Stimulated activated CD4-positive, alpha-beta T cell treated with anti-CD3 and anti-CD28 coated beads, Interleukin-4, amount 100 ng/mL, for 4 hours (primary cell): ENCODE results near the gene CCNL1.
"Not testable (repeated sequence)": the region's sequence is repeated elsewhere in the genome, so short reads cannot be mapped to it uniquely, and the experiment has no call there.

Experiments used
- DNase-seq, 2 experiments: peaks; one replicate each; pipeline ENCODE4 v3.0.0-alpha.2; 2020

CCNL1 gene

DNA sequence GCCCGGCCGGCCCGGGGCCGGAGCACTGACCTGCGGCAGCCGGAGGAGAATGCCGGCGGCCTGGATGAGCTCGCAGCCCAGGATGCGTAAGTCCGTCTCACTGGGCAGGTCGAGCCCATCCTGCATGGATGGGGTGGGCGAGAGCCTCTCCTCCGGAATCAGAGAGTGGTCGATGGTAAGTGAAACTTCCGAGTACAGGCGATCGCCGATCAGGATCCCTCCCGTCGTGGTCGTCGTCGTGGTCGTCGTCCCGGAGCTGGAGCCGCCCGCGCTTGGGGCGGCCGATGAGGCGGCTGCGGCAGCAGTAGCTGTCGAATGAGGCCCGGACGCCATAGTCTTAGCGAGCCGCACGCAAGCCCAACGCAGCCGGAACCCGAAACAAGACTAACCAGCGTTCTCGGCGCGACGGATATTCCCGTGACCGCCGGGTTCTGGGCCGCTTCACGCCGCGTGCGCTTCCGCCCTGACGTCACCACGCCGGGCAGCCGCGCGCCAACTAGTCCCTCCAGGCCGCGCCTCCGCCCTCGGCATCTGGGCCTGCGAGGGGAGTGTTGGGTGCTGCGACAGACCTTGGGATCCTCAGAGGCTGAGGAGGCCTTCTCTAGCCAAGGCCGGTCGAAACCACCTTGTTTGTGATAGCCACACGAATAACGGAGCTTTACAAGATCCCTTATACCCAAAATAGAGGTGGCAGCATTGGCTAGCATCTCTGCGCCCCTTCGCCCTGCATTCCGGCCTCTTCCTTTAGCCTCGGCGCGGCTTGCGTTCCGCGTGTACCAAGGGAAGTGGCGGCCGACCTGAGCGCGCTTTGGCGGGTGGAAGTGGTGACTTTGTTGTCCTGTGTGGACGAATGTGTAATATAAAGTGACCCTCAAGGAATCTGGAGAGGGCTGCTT, at the start of gene CCNL1:
Gene CCNL1, minus strand, starts transcription at position 386 of the 896 bp plus-strand sequence. Its CDS starts 53 bp downstream, at position 333.
- peak; percentile 95 to 96 for DNase-seq

DNA sequence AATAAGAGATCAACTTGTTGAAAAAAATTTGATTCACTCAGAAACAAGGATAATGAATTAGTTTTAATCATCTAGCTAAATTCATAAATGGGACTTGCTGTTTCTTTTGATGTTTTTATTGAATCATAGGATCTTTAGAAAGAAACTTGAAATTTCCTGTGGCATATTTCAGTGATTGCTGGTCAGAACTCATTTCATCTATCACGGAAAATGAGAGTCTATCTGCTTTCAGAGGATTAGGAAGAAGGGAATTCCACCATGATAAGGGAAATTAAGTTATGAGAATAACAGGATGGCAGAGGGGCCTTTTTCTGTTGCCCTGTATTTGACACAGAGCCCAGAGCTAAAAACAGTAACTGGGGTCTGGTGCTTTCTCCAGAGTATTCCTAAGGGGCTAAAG, 44.9 kb upstream of the CCNL1 start:
- no peak for DNase-seq

DNA sequence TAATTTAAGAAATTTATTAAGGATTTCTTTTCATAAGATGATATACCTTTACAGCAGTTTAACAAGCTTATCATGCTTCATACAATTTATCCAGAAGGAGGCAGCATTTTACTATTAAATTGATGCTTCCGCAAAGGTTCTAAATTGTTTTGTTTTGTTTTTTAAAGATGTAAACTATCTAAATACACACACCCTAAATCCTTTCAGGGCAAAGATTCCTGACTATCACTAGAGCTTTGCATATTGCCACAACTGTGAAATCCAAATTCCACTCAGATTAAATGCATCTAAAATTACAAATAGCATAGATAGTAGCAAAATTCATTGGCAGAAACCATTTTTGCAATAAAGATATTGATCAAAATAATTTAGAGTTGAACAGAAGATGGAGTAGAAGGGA, 44.5 kb upstream of the CCNL1 start:
- no peak for DNase-seq

DNA sequence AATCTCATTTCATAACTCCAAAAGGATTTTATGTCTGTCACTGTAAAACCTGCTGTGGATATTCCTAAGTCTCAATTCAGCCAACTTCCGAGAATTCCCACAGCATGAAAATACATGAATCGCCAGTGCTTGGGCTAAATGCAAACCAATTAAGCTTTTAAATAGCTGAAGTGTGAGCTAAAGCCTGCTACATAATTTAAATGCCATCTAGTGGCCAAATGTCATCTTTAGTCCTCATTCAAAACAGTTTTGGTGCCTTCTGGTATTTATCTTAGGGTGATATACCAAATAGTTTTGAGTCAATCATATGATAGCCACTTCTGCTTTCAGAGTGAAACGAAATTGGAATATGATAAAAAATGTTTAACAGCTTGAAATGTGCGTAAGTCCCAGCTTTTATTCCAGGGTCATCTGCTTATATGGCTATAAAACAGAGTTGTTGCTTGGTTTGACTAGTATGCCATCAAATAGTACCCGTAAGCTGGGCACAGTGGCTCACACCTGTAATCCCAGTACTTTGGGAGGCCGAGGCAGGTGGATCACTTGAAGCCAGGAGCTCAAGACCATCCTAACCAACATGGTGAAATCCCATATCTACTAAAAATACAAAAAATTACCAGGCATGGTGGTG, 41.8 kb upstream of the CCNL1 start:
- no peak for DNase-seq

DNA sequence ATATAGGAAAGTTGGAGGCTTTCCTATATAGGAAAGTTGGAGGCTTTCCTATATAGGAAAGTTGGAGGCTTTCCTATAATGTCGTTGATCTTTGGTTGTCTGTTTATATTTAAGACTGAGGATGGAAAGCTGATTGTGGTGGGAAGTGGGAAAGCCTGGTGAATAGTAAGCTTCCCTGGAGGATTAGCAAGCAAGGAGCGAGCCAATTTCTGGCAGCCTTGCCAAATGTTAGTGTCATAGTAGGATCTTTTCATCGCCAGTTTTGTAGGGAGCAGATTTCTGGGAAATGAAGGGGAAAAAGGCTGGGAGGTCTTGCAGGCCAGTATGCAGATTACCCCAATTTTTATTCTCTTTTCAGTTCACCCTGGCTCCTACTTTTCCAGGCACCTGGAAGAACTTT, 39.9 kb upstream of the CCNL1 start:
- DNase-seq: no peak

DNA sequence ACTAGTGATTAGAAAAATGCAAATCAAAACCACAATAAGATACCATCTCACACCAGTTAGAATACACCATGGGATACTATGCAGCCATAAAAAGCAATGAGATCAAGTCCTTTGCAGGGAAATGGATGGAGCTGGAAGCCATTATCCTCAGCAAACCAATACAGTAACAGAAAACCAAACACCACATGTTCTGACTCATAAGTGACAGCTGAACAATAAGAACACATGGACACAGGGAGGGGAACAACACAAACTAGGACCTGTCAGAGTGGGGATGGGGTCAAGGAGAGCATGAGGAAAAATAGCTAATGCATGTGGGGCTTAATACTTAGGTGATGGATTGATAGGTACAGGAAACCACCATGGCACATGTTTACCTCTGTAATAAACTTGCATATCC, 36.0 kb upstream of the CCNL1 start:
- DNase-seq: no peak

DNA sequence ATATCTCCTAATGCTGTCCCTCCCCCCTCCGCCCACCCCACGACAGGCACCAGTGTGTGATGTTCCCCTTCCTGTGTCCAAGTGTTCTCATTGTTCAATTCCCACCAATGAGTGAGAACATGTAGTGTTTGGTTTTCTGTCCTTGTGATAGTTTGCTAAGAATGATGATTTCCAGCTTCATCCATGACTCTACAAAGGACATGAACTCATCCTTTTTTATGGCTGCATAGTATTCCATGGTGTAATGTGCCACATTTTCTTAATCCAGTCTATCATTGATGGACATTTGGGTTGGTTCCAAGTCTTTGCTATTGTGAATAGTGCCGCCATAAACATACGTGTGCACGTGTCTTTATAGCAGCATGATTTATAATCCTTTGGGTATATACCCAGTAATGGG, 31.2 kb upstream of the CCNL1 start:
- DNase-seq: not testable (repeated sequence)

DNA sequence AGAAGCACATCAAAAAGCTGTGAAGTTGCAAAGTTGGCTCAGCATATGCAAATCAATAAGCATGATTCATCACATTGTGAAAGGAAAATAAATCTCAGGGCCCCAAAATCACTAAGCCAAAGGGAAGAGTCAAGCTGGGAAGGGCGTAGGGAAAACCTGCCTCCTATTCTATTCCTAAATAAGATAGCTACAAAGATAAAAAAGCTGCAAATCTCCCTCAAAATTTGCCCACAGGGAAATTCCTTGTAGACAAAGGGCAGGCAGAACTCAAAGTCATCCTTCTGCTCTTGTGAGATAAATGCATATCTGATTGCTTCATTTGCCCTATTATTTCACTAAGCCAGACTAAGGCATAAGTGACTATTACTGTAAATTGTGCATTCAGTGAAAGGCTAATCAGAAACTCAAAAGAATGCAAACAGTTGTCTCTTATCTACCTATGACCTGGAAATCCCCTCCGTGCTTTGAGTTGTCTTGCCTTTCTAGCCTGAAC, 30.5 kb upstream of the CCNL1 start:
- DNase-seq: no peak

DNA sequence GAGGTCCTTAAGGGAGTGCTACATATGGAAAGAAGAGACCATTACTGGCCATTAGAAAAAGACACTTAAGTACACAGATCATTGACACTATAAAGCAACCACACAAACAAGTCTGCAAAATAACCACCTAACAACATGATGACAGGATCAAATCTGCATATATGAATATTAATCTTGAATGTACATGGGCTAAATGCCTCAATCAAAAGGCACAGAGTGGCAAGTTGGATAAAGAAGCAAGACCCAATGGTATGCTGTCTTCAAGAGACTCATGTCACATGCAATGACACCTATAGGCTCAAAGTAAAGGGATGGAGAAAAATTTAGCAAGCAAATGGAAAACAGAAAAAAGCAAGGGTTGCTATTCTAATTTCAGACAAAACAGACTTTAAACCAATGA, 28.4 kb upstream of the CCNL1 start:
- no peak for DNase-seq

DNA sequence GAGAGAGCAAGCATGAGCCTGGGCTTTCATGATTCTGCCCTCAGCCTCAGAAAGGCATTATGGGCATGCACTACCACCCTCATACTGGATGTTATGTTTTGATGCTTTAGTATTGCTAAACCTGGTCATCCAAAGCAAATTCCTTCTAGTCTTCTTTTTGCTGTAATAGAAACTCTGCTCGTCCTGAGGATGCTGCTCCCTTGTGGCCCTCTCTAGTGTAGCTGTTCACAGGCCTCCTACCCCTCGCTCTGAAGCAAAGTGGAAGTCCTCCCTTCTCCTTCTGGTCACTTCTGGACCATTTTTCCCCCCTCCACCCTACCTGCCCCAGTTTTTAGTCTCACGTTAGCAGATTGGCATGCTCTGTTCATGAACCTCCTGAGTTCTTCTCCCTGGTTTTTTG, 22.9 kb upstream of the CCNL1 start:
- DNase-seq: no peak

DNA sequence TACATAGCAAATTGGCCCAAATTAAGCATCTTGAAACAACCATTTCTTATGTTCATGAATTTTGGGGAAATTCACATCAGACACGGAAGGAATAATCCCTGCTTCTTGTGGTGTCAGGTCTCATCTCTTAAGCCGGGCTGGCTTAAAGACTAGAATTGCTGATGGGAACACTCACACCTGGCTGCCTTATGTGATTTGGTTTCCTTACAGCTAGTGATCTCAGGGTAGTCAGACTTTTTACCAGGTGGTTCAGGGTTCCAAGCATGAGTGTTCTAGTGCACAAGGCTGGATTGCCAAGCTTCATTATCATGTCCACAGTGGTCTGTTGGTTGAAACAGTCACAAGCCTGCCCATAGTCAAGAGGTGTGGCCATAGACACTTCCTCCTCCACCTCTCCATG, 20.3 kb upstream of the CCNL1 start:
- no peak for DNase-seq

DNA sequence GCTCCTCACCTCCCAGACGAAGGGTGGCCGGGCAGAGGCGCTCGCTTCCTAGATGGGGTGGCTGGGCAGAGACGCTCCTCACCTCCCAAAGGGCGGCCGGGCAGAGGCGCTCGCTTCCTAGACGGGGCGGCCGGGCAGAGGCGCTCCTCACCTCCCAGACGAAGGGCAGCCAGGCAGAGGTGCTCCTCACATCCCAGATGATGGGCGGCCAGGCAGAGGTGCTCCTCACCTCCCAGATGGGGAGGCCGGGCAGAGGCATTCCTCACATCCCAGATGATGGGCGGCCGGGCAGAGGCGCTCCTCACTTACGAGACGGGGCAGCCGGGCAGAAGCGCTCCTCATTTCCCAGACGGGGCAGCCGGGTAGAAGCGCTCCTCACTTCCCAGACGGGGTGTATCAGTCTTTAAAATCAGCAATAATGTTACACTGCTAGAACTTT, 19.4 kb upstream of the CCNL1 start:
- no peak for DNase-seq

DNA sequence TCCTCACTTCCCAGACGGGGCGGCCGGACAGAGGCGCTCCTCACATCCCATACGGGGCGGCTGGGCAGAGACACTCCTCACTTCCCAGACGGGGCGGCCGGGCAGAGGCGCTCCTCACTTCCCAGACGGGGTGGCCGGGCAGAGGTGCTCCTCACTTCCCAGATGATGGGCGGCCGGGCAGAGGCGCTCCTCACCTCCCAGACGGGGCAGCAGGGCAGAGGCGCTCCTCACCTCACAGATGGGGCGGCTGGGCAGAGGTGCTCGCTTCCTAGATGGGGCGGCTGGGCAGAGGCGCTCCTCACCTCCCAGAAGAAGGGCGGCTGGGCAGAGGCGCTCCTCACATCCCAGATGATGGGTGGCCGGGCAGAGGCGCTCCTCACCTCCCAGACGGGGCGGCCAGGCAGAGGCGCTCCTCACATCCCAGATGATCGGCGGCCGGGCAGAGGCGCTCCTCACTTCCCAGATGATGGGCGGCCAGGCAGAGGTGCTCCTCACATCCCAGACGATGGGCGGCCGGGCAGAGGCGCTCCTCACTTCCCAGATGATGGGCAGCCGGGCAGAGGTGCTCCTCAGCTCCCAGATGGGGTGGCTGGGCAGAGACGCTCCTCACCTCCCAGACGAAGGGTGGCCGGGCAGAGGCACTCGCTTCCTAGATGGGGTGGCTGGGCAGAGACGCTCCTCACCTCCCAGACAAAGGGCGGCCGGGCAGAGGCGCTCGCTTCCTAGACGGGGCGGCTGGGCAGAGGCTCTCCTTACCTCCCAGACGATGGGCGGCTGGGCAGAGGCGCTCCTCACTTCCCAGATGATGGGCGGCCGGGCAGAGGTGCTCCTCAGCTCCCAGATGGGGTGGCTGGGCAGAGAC, 18.8 kb upstream of the CCNL1 start:
- DNase-seq: not testable (repeated sequence)

DNA sequence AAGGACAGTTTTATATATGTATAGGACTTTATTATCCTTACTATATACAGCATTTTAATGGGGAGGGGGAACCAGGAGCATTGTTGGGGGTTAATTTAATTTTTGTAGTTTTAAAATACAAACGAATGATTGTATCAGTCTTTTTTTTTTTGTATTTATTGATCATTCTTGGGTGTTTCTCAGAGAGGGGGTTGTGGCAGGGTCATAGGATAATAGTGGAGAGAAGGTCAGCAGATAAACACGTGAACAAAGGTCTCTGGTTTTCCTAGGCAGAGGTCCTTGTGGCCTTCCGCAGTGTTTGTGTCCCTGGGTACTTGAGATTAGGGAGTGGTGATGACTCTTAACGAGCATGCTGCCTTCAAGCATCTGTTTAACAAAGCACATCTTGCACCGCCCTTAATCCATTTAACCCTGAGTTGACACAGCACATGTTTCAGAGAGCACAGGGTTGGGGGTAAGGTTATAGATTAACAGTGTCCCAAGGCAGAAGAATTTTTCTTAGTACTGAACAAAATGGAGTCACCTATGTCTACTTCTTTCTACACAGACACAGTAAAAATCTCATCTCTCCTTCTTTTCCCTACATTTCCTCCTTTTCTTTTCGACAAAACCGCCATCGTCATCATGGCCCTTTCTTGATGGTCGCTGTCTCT, 18.0 kb upstream of the CCNL1 start:
- not testable (repeated sequence) for DNase-seq

DNA sequence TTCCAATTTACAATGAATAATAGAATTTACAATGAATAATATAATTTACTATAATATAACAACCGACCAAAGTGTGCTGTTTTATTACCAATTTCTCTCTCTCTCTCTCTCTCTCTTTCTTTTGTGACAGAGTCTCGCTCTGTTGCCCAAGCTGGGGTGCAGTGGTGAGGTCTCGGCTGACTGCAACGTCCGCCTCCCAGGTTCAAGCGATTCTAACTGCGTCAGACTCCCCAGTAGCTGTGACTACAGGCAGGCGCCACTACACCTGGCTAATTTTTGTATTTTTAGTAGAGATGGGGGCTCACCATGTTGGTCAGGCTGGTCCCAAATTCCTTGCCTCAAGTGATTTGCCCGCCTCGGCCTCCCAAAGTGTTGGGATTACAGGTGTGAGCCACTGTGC, 17.0 kb upstream of the CCNL1 start:
- no peak for DNase-seq

DNA sequence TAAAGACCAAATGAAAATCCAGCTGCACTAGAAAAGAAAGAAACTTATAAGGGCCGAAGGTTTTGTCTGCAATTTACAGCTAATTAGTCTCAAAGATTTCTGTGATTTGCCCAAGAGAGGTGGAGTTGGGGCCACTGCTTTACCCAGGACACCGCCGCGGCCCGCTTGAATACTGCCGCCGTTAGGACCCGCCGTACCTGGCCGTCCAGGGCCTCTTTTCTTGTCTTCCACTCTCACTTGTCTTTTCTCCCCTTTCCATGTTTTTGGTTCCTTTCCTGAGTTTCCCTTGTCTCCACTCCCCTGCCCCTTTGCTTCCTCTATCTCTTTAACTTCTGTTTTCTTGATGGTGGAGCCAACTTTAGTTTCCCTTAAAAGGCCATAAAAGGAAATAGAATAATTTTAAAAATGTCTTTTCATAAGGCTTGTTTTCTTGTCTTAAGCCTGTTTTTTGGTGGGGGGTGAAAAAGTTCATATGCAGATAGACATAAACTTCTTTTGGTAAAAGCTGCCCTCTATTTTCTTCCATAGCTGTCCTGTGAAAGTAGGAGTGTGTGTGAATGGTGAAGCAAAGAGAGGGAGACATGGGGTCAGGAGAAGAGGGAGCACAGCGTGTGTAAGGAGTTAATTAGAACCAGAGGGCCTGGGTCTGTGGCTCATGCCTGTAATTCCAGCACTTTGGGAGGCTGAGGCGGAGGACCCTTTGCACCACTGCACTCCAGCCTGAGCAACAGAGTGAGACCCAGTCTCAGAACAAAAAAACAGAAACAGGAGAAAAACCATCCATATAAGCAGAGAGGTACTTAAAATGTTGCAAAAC, 16.0 kb upstream of the CCNL1 start:
- no peak for DNase-seq

DNA sequence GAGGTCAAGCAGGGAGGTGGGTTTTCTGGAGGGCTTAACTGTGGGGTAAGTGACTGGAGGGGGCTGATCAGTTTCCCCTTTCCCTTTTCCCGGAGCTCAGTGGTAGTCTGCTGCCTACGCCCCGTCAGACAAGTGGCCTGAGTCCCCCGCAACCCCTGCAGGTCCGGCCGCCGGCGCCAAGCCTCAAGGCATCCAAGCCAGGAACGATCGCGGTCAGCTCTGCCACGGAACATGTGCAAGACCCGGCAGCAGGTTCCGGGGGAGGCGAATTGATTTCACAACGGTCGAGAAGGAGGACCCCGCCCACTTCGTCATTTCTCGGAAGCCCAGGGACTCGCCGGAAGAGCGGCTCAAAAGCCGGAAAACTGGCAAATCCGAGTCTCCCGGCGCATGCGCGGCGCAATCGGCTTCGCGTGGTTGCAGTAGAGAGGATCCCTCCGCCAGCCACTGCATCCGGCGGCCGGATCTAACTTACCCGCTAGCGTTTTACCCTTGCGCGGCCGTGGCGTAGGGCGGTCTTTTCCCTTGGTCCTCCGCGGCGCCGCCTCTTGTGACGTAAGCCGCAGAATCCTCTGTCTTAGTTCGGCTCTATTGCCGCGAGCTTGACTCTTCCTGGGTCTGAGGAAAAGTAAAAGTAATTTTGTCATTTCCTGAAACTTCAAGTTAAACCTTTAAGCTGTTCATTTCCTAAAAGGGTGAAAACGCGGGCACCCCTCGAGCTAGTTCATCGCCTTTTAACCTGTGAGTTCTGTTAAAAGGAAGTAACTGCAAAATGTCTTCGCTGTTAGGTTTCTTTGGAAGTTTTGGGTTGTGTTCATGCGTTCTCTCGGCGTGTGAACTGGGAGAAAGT, 14.9 kb upstream of the CCNL1 start:
- DNase-seq: peak; percentile 95 to 99

DNA sequence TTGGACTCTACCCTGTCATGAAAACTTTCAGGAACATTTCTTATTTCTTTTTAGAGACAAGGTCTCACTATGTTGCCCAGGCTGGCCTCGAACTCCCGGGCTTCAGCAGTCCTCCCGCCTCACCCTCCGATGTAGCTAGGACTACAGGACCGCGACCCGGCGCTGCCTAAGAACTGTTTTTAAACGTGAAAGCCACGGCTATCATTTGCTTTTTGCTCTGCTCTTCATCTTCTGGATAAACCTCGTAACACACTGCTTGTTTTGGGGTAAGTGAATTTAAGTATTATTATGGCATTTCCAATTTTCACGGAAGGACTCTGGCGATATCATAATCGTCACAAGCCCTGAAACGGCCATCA, 14.3 kb upstream of the CCNL1 start:
- peak in 1 of 2 experiments; percentile 24 for DNase-seq

DNA sequence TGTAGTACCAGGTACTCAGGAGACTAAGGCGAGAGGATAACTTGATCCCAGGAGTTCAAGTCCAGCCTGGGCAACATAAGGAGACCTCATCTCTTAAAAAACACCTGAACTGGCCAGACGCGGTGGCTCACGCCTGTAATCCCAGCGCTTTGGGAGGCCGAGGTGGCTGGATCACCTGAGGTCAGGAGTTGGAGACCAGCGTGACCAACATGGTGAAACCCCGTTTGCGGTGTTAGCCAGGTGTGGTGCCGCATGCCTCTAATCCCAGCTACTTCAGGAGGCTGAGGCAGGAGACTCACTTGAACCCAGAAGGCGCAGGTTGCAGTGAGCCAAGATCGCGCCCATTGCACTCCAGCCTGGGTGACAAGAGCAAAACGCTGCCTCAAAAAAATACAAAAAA, 13.4 kb upstream of the CCNL1 start:
- DNase-seq: not testable (repeated sequence)

DNA sequence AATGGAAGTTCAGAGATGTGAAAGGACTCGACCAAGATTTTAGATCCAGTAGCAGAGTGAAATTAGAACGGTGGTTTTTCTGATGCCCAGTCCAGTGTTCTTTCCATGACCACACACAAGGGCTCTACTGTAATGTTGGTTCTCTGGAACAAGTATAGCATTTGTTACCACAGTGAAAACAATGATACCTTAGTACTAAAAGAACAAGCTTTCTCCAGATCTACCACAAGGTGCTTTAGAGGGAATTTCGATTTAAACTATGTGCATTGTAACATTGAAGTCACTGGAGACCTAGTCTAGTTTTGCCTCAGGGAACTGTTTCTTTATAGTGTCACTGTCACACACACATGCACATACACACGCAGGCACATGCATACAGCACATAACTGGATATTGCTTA, 12.8 kb upstream of the CCNL1 start:
- DNase-seq: no peak

DNA sequence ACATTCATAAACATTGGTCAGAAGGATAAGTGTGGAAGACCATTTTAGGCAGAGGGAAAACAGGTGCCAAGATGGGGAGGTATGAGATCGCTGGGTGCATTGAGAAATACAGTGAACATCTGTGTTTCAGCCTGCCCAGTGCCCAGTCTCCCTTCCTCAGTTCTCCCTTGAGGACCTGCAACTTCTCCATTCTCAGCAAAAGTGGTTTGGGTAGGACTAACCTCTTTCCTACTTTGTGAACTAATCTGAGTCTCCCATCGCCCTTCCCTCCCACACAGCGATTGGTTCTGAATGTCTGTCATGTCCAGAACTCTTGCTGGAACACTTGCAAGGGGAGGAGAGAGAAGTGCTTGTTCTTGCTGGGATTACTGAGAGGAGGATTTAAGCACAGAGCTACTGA, 10.9 kb upstream of the CCNL1 start:
- no peak for DNase-seq
